HG03521 (cell line): ENCODE measurements around the gene C9orf85.
"Not testable (repeated sequence)": the region's sequence is repeated elsewhere in the genome, so short reads cannot be mapped to it uniquely, and the experiment has no call there.

Source experiments
- ATAC-seq: cut with Tn5 transposase; IDR thresholded peaks from one replicate; pipeline ENCODE4 v1.9.1; 2021; ENCODE audit warnings: mild to moderate bottlenecking, moderate library complexity; ENCODE audit not compliant: unreplicated experiment

The C9orf85 gene

GRCh38 chr9:71987471-71988371 is 76.3 kb downstream of the C9orf85 start:
- no peak for ATAC-seq

- ATAC-seq = no peak
These were observed 79.0 kb downstream of the C9orf85 start for GRCh38 chr9:71990466-71990865.

- ATAC-seq = no peak
These were observed 94.0 kb downstream of the C9orf85 start for GRCh38 chr9:72005451-72005850.

GRCh38 chr9:72006501-72006900 is 95.1 kb downstream of the C9orf85 start:
- ATAC-seq = no peak

- not testable (repeated sequence) for ATAC-seq
These were observed 96.3 kb downstream of the C9orf85 start for GRCh38 chr9:72007726-72008125.

- ATAC-seq = no peak
These were observed 101.2 kb downstream of the C9orf85 start for GRCh38 chr9:72012646-72013045.

GRCh38 chr9:72013292-72013760 is 101.9 kb downstream of the C9orf85 start:
- no peak for ATAC-seq

- ATAC-seq = no peak
These were observed 111.4 kb downstream of the C9orf85 start for GRCh38 chr9:72022841-72023240.
